Measurements from ENCODE around the gene YY2. TPM values are rescaled to one million over a fixed set of nuclear protein-coding genes. Genes with fewer than 3 reads are reported as not detected.

The YY2 gene
- total and polyA plus RNA-seq, 2 of the 4 experiments (the other 2 are of a cell fraction): 0.72 to 2.5 TPM

GRCh38 chrX:21863241-21863640 is 7.5 kb downstream of the YY2 start:
- Histone ChIP-seq H4K91ac (ENCODE audit: insufficient read depth, low read depth, low read length) (no peak overlapping the region), H4K20me1 (ENCODE audit: insufficient read depth, low read length) (no peaks in the 10 kb centered on the region), H2AFZ (replicated peaks; ENCODE audit: low read length, poor library complexity) (no peak overlapping the region), H3K56ac (ENCODE audit: extremely low read depth, insufficient read depth, low read length) (no peak overlapping the region), H3K27ac (ENCODE audit: insufficient read depth, low read length) (no peak overlapping the region), H3K27me3 (ENCODE audit: control insufficient read depth, insufficient read depth, low read length) (no peaks in the 10 kb centered on the region; the same call in 1 of the 2 replicates), H3K9me3 (ENCODE audit: control insufficient read depth, insufficient read depth, low read length) (no peaks in the 10 kb centered on the region), H3K9ac (ENCODE audit: low read depth, low read length) (no peak overlapping the region), H3K14ac (replicated peaks; ENCODE audit: low read depth, low read length) (no peak overlapping the region), H2BK120ac (ENCODE audit: low read depth, low read length) (no peak overlapping the region), H3K4ac (ENCODE audit: low read depth, low read length) (no peak overlapping the region), H3K4me3 (ENCODE audit: insufficient read depth, low read depth, low read length) (no peak overlapping the region), H4K8ac (ENCODE audit: low read depth in 2 of 2, low read length in 2 of 2) (no peak overlapping the region), H2AK9ac (replicated peaks; ENCODE audit: low read depth, low read length, poor library complexity) (no peak overlapping the region), H3K4me1 (ENCODE audit: control insufficient read depth, insufficient read depth, low read length) (peaks cover 12% of the 10 kb centered on the region), H2AK5ac (ENCODE audit: low read depth, low read length) (no peak overlapping the region), H3K18ac (ENCODE audit: low read depth, low read length) (no peak overlapping the region), H4K5ac (ENCODE audit: low read depth, low read length) (no peak overlapping the region), H3K23ac (ENCODE audit: low read depth, low read length) (no peak overlapping the region), H3K4me2 (ENCODE audit: low read depth, low read length) (no peak overlapping the region), H3K9me1 (ENCODE audit: insufficient read depth, low read length) (peaks cover 2% of the 10 kb centered on the region; the same call in 1 of the 2 replicates), H3K36me3 (ENCODE audit: control insufficient read depth, insufficient read depth, low read length) (no peaks in the 10 kb centered on the region), H2BK15ac (ENCODE audit: low read depth, low read length) (no peak overlapping the region; the same call in 2 of the 3 replicates), H3K79me1 (ENCODE audit: low read depth in 1 of 2, low read length in 2 of 2) (peaks cover 0 to 11% of the 10 kb centered on the region in 2 experiments; a peak in 2 of 4 replicates), H2BK5ac (ENCODE audit: low read depth, low read length, poor library complexity, severe bottlenecking) (no peak overlapping the region), H2BK20ac (ENCODE audit: low read depth, low read length) (no peak overlapping the region)
- ChIA-PET POLR2A (ENCODE audit: unreplicated experiment) (no interaction called here), CTCF (no interaction called here)
- intact Hi-C loops (cut with micrococcal nuclease): no loop called here
- no CpG with 5 or more reads among the region's 1 CpG for WGBS, 2 experiments (ENCODE audit: extremely low coverage in 2 of 2, insufficient read length in 1 of 2)
- in situ Hi-C loops (cut with MboI; ENCODE audit: low sequenced_read_pairs): no loop called here
- ATAC-seq (ENCODE audit: low read depth) (no peak), DNase-seq (peak; percentile 39)
- TF ChIP-seq FOS (IDR thresholded peaks at IDR 0.05; ENCODE audit: low read depth, low read length) (no peak), CTCF (conservative IDR thresholded peaks at IDR 0.05; ENCODE audit: low read depth, low read length) (no peak), USF2 (IDR thresholded peaks at IDR 0.05; ENCODE audit: low read depth, low read length) (no peak), CHD1 (IDR thresholded peaks at IDR 0.05; ENCODE audit: low read depth, low read length) (no peak), CEBPB (IDR thresholded peaks at IDR 0.05; ENCODE audit: low read depth, low read length) (no peak), MAZ (IDR thresholded peaks at IDR 0.05; ENCODE audit: borderline replicate concordance, low read depth, low read length) (no peak), SMC3 (IDR thresholded peaks at IDR 0.05; ENCODE audit: low read depth, low read length) (no peak), NFE2L2 (IDR thresholded peaks at IDR 0.05; ENCODE audit: low read depth, low read length) (no peak), RAD21 (IDR thresholded peaks at IDR 0.05; ENCODE audit: low read length) (no peak), MXI1 (IDR thresholded peaks at IDR 0.05; ENCODE audit: borderline replicate concordance, low read depth, low read length) (no peak), BHLHE40 (IDR thresholded peaks at IDR 0.05; ENCODE audit: low read depth, low read length) (no peak), ELK1 (IDR thresholded peaks at IDR 0.05; ENCODE audit: borderline replicate concordance, low read depth, low read length) (no peak), RCOR1 (IDR thresholded peaks at IDR 0.05; ENCODE audit: insufficient replicate concordance, low read length) (no peak), MAFK (IDR thresholded peaks at IDR 0.05; ENCODE audit: low read depth, low read length) (no peak), RFX5 (IDR thresholded peaks at IDR 0.05; ENCODE audit: low read depth, low read length) (no peak), POLR2A (IDR thresholded peaks at IDR 0.05; ENCODE audit: low read depth, low read length) (no peak)
- no TSS peak for BruUV-seq (replicated peaks)
- dilution Hi-C loops (cut with HindIII; ENCODE audit: low sequenced_read_pairs, unreplicated experiment): no loop called here
